HG03103 (cell line): ENCODE data around the gene TMEM169.

Experiments
- ATAC-seq: cut with Tn5 transposase; IDR thresholded peaks from one replicate; pipeline ENCODE4 v1.9.1; 2021; ENCODE audit warnings: low read depth; ENCODE audit not compliant: unreplicated experiment

Gene TMEM169

DNA sequence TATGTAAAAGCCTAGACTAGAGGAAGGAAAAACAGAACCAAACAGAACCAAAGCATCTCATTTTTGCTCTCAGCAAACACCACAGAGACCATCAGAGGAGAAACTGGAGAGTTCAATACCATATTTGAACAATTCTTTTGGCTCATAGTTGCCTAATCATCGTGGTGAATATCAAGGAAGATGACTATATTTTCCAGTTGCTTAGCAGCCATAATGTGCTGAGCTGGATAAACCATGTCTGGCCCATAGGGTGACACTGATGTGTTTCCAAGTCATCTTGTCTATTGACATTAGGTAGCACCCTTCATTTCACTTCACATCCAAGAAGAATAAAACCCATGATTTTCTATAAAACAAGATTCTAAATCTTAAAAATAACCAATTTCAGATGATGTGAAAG lies 21.5 kb downstream of the TMEM169 start:
- ATAC-seq: no peak

DNA sequence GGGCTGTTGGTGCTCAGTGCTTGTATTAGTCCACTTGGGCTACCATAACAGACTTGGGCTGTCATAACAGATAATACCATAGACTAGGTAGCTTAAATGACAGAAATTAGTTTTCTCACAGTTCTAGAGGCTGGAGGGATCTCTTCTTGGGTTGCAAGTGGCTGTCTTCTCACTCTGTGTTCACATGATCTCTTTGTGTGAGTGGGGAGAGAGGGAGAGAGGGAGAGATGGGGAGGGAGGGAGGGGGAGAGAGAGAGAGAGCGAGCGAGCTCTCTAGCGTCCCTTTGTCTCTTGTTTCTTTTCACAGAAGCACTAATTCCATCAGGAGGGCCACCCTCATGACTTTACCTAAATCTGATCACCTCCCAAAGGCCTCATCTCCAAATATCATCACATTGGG lies 23.0 kb downstream of the TMEM169 start:
- no peak for ATAC-seq

DNA sequence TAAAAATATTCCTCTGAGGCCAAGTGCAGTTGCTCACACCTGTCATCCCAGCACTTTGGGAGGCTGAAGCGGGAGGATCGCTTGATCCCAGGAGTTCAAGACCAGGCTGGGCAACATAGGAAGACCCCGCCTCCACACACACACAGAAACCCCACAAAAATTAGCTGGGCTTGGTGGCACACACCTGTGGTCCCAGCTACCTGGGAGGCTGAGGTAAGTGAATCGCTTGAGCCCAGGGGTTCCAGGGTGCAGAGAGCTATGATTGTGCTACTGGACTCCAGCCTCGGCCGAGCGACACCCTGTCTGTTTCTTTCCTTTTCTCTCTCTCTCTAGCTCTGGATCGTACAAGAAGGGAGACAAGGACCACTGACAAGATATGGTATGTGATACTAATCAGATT lies 25.6 kb downstream of the TMEM169 start:
- ATAC-seq: no peak

DNA sequence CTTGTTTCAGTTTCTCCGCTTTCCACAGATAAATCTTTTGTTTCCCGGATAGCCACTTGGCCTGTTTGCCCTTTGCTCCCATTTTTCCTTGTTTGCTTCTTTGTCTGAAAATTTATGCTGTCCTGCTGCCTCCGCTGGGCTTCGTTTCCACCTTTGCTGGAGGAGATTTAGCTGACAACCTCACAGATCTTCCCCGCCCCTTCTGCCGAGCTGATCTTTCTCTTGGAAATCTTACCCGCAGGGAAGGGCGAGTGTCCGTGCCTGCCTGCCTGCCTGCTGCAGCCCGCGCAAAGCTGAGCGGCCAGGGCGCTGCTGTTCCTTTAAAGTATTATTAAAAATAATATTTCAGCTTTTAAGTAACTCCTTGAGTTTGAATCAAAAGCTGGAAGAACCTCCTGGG lies 26.0 kb downstream of the TMEM169 start:
- ATAC-seq: no peak

DNA sequence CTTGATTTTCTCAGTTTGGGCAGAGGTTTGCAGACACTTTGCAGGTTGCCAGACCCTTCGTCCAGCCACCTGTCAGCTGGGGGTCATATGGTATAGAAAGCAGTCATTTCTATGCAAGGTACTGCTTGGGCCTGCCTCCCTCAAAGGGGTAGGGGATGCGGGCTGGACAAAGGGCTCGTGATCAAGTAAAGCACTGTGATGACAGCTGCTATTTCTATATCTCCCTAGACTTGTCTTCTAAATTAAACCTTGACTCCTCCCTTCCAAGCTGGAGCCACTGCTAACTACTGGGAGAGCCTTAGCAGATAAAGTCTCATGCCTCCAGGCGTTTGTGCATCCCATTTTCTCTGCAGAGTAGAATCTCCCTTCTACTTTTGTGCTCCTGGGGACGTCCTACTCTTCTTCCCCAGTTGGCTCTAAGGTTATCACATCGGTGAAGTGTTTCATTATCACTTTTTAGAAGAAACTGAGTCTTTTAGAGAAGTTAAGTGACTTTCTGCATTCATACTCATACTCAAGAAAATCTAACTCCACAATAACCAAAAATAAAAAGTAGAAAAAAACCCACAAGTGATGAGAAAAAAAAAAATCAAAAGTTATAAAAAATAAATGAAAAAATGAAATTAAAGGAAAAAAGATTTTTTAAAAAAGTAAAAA lies 26.7 kb downstream of the TMEM169 start:
- ATAC-seq: no peak

DNA sequence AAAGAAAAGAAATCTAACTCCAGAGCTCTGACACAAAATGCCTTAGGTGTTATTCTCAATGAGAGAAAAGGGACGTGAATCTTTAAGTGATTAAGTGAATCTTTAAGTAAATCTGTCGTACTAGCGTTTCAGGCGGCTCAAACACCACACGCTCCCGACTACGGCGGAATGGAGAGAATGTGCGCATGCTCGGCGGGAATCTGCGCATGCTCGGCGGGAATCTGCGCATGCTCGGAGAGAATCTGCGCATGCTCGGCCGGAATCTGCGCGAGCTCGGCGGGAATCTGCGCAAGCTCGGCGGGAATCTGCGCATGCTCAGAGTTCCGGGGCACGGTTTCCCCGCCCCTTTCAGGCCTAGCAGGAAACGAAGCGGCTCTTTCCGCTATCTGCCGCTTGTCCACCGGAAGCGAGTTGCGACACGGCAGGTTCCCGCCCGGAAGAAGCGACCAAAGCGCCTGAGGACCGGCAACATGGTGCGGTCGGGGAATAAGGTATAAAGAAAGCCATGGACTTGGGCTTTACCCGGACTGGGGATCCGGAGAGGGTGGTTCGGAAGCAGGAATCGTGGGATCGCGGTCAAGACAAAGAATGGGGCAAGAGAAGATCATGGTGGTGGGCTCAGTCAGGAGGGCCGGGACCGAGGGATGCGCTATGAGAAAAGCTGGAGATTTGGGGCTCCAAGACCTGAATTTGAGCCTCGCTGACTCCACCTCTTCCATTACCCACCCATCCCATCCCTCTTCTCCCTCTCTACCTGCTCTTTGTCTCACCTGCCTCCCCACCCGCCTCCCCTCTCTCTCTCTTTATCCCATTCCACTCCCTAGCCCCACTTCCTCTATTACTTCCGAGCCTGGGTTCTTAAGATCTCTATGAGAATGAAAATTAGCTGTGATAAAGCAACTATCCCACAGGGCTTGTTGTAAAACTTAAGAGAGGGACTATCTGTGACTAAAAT lies 27.5 kb downstream of the TMEM169 start, which contains the start of gene XRCC5:
Gene XRCC5, plus strand, starts transcription at position 382 of the 955 bp plus-strand sequence. Its CDS starts 89 bp downstream, at position 471.
- peak; percentile 40 for ATAC-seq

DNA sequence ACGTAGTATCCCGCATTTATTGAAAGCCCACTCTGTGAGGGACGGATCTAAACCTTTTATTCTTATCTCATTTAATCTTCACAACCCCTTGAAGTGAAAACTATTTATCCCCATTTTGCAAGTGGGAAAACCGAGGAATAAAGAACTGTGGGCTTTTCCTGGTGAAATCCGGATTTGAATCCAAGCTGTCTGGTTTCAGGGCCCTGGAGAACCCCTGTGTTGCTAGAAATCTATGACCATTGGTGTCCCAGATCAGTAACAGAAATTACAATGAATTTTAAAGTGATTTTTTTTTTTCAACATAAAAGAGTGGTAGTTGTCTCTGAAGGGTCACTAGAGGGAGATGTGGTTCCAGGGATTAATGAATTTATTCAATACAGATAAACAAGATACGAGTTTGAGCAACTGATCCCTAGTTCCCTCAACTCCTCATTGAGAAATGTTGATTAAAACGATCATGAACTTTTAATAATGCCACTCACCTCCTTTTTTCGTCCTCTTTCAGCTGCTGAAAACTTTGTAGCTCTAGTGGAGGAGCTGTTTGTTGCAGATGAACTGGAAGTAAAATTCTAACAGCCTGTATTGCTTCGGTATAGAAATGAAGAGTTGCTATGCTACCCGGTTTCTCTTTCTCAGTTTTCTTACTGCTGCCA lies 28.4 kb downstream of the TMEM169 start:
- no peak for ATAC-seq

DNA sequence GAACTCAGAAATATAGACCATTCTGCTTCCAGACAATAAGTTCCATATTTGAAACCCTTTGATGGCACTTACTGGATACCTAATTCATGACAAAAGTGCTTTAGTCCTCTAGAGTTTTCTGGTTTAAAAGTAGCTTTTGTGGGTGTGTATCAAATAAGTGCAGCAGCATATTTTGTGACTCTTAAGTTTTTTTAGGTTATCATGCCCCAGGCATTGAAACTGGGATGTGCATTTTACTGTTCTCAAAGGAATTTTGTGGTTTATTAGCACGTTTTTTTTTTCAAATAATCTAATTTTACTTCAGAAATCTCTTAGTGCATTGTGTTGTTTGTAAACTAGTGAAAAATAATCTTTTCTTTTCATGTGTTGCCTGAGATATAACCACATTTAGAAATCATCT lies 28.9 kb downstream of the TMEM169 start:
- ATAC-seq: no peak

DNA sequence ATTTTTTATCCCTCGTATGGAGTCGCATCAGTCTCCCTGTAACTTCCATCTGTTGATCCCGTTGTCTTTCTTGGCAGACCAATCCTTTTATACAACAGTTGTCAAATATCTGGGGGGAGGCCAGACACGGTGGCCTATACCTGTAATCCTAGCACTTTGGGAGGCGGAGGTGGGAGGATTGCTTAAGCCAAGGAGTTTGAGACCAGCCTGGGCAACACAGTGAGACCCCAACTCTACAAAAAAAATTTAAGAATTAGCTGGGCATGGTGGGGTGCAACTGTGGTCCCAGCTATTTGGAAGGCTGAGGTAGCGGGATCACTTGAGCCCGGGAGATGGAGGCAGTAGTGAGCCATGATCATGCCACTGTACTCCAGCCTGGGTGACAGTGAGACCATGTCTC lies 29.4 kb downstream of the TMEM169 start:
- ATAC-seq: no peak

DNA sequence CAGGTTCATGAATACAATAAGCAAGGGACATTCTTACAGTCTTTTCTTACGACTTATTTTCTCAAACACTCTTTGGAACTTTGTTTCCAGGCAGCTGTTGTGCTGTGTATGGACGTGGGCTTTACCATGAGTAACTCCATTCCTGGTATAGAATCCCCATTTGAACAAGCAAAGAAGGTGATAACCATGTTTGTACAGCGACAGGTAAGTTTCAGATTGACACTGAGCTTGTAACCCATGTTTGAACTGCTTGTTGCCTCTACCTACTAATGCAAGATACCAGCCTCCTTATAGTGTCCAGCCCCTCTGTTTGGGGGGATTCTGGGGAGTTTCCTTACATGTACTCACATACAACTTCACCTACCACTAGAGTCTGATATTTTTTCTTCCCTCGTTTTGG lies 31.2 kb downstream of the TMEM169 start:
- no peak for ATAC-seq

DNA sequence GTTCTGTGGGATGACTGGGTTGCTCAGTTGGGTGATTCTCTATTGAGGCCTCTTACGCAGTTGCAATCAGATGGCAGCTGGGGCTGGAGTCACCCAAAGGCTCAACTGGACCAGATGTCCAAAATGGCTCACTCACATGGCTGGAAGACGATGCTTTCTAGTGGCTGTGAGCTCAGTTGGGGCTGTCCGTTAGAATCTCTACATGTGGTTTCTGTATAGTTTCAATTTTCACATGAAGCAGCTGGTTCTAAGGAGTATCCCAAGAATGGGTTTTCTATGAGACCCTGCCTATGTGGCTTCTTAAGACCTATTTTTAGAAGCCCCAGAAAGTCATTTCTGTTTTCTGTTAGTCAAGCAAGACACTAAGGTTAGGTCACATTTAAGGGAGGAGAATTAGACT lies 31.9 kb downstream of the TMEM169 start:
- peak; percentile 64 for ATAC-seq

DNA sequence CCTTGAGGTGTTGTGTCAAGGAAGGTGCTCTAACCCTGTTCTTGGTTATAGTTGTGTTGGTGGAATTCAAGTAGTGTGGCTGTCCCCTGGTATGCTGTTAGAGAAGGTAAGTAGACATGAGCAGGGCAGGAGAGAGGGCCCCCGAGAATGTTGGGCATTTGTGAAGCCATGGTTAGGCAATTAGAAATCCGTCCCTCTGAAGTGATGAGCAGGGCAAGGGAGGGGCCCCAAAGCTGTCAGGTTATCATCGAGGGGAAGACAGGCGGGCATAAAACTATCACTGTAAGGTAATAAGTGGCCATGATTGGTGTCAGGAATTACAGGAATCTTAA lies 32.6 kb downstream of the TMEM169 start:
- ATAC-seq: peak; percentile 1

DNA sequence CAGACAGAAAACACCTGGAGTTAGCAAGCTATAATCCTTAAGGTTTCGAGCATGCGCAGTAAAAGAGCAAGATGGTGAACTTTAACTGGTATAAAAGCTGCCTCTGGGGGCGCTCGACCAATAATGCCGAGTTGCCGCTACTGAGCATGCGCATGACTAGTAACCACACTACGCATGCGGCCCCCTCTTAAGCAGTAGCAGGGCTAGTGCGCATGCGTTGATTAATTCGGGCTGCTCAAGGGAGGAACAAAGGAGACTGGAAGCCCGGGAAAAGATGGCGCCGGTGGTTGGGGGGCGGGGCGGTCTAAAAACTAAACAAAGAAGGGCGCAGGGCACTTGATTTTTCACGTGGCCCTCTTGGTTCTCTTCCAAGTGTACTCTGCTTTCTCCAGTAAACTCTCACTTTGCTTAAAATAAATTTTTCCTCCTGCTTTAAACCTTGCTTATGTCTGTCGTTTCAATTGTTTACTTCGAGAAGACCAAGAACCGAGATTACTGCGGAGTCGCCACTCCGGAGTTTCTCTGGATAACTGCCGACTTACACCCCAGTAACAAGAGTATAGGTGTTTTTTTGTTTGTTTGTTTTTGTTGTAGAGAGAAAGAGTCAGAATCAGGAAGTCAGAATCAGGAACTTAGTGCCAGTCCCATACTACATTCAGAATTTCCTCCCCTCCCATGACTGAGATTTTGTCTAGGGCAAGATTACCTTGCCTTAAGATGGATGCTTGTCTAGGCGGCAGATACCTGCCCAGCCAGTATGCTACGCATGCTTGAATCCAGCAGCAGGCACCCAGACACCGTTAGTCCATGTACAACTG lies 33.2 kb downstream of the TMEM169 start:
- ATAC-seq: peak; percentile 49

DNA sequence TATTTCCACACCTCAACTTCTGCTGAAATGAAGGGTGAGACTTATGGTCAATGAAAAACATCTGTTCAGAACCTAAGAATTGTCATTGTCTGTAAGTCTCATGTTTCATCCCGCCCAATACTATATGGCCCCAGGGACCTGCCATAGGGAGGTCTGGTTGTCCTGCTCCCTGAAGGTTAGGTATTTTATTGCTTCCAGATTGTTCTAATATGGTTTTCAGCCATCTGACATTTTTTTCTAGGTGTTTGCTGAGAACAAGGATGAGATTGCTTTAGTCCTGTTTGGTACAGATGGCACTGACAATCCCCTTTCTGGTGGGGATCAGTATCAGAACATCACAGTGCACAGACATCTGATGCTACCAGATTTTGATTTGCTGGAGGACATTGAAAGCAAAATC lies 34.7 kb downstream of the TMEM169 start:
- ATAC-seq: no peak

DNA sequence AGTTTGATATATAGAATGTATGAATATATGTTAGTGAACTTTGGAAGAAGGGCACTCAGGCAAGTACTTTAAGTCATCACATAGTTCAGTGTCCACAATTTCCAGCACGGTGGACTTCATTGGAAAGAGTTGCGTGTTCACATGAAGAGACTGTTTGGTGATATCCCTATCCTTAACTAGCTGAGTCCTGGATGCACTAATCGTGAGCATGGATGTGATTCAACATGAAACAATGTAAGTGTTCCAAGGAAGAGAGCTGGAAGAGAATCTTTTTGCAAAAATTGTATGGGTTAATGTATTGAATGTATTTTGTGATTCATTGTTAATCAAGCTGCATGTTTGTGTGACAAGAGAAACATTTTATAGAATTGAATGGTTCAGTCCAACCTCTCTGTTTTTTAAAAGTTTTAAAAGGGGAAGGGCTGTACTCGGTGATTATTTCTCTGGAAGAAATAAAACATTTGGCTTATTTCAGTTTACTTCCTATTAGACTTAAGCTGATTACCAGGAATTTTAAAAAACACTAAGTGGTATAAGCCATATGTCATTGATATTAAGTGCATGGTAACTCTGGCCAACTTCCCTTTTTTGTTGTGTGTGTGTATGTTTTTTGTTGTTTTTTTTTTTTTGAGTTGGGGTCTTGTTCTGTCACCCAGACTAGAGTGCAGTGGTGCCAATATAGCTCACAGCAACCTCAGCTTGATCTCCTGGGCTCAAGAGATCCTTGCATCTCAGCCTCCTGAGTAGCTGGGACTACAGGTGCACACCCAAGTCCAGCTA lies 36.0 kb downstream of the TMEM169 start:
- ATAC-seq: no peak

DNA sequence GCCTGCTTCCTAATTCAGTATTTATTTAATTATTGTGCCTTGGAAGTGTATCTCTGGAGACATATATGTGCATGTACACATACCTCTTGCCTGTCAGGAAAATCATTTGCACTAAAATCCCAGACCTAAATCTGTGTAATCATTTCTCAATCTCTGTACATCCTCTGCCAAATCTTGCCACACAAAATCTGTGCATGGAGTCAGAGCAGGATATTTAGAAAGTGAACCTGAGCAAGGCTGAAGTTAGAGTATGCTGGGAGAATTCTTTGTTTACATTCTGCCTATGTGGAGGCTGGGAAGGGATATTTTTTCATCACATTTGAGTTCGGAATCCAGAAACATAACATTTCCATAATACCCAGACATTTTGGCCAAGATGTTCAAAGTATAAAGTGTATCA lies 36.8 kb downstream of the TMEM169 start:
- no peak for ATAC-seq

DNA sequence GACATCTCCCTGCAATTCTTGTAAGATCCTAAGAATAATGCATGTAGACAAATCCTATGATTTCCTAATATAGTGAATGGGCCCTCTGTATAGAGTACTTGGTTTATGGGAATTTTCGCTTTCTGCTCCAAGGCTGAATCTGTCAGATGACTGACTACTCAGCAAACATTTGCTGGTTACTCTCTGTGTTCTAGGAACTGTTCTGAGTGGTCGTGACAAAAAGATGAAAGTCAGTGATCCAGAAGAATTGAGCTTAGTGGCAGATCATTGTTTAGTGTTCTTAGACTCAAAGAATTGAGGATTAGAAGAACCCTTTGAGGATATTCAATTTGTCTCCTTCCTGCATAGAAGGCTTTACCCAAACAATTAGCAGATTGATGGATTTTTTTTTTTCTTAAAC lies 37.4 kb downstream of the TMEM169 start:
- ATAC-seq: no peak

DNA sequence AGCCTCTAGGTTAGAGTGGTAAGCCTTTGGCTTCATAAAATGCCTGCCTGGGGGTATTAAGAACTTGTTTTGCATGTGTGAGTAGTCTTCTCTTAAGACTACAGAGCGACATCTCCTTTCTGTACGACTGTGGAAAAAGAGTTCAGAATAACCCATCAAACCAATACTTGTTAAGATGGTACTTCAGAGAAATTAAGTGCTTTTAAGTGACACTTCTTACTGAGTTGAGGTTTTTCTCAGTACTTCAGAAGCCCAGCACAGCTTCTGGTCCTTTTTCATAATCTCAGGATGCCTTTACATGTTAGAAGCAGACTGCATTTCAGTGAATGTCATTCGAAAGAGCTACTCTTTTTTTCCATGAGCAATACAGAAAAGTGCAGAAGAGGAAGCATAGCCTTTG lies 38.3 kb downstream of the TMEM169 start:
- no peak for ATAC-seq

DNA sequence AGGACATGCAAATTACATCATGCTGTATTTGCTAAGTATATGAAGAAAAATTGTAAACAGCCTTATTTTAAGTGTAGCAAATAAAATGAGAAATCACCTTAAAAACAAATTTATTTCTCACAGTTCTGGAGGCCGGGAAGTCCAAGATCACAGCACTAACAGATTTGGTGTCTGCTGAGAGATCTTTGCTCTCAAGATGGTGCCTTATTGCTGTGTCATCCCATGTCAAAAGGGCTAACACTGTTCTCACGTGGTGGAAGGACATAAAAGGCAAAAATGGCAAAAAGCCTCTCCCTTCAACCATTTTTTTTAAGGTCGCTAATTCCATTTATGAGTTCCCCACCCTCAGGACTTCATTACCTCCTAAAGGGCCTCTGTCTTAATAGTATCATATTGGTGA lies 39.5 kb downstream of the TMEM169 start:
- ATAC-seq: no peak

DNA sequence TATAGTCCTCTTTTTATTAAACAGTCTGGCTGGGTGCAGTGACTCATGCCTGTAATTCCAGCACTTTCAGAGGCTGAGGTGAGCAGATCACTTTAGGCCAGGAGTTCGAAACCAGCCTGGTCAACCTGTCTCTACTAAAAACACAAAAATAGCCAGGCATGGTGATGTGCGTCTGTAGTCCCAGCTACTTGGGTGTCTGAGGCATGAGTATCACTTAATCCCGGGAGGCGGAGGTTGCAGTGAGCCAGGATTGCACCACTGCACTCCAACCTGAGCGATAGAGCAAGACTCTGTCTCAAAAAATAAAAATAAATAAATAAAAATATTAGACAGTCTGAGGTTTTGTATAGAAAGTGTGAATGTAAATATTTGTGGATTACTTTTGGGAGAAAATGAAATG lies 45.2 kb downstream of the TMEM169 start:
- no peak for ATAC-seq
